Activated CD8-positive, alpha-beta memory T cell treated with anti-CD3 and anti-CD28 coated beads for 1 hour (primary cell): ENCODE data around the gene RAD51B.
"Not testable (repeated sequence)": the region's sequence is repeated elsewhere in the genome, so short reads cannot be mapped to it uniquely, and the experiment has no call there.

Experiments
- DNase-seq, 2 donors: peaks; one replicate each; pipeline ENCODE4 v3.0.0-alpha.2; 2020; ENCODE audit warnings: low read depth in 1 of 2; ENCODE audit errors: extremely low read depth in 1 of 2

RAD51B gene

GRCh38 chr14:68244262-68244980 is 424.8 kb downstream of the RAD51B start:
- no peak for DNase-seq

- DNase-seq = no peak
Observed at GRCh38 chr14:68245146-68246073, 425.8 kb downstream of the RAD51B start.

- DNase-seq = no peak
Observed at GRCh38 chr14:68246074-68246785, 426.7 kb downstream of the RAD51B start.

- DNase-seq = no peak
Observed at GRCh38 chr14:68246786-68247105, 427.2 kb downstream of the RAD51B start.

- DNase-seq = no peak
Observed at GRCh38 chr14:68247274-68247673, 427.7 kb downstream of the RAD51B start.

- no peak for DNase-seq
Observed at GRCh38 chr14:68247676-68248268, 428.2 kb downstream of the RAD51B start.

GRCh38 chr14:68248481-68249255 is 429.1 kb downstream of the RAD51B start:
- DNase-seq = no peak

GRCh38 chr14:68249661-68250451 is 430.3 kb downstream of the RAD51B start:
- DNase-seq = no peak

- no peak for DNase-seq
Observed at GRCh38 chr14:68250927-68251768, 431.6 kb downstream of the RAD51B start.

GRCh38 chr14:68251769-68252100 is 432.2 kb downstream of the RAD51B start:
- no peak for DNase-seq

GRCh38 chr14:68253160-68253780 is 433.7 kb downstream of the RAD51B start:
- DNase-seq = no peak

GRCh38 chr14:68253878-68254528 is 434.4 kb downstream of the RAD51B start:
- DNase-seq = no peak

- DNase-seq = no peak
Observed at GRCh38 chr14:68254669-68255527, 435.3 kb downstream of the RAD51B start.

- no peak for DNase-seq
Observed at GRCh38 chr14:68255693-68256178, 436.2 kb downstream of the RAD51B start.

GRCh38 chr14:68257969-68258368 is 438.4 kb downstream of the RAD51B start:
- DNase-seq = no peak

- not testable (repeated sequence) for DNase-seq
Observed at GRCh38 chr14:68258995-68259394, 439.4 kb downstream of the RAD51B start.

- DNase-seq = no peak
Observed at GRCh38 chr14:68260121-68260520, 440.5 kb downstream of the RAD51B start.
